Psoas muscle (tissue), 8 donors: Measurements from ENCODE around the gene ANKDD1B. TPM values are rescaled to one million over a fixed set of nuclear protein-coding genes. Genes with fewer than 3 reads are reported as not detected.

Source experiments
- ATAC-seq, 4 donors: fragments of 200-7000 bp; cut with Tn5 transposase; one replicate each; pipeline ENCODE4 v1.9.1; 2020; ENCODE audit warnings: moderate library complexity in 3 of 4, mild to moderate bottlenecking in 2 of 4
- DNase-seq, 2 donors: peaks; one replicate each; pipeline ENCODE4 v3.0.0-alpha.2; 2020
- H3K27ac ChIP-seq: fragments of 200-600 bp; one replicate; pipeline ENCODE4 v1.8.0; 2022
- H3K27me3 ChIP-seq, 3 donors: fragments of 200-600 bp in 1 of 3; one replicate each; pipeline versions ENCODE4 v1.6.1 to v1.8.0; 2013 to 2022; ENCODE audit warnings: low read length in 2 of 3, mild to moderate bottlenecking in 2 of 3, moderate library complexity in 1 of 3; ENCODE audit not compliant: insufficient read depth in 3 of 3
- H3K36me3 ChIP-seq, 2 donors: fragments of 200-600 bp in 1 of 2; one replicate each; pipeline versions ENCODE4 v1.6.1 to v1.8.0; 2013 to 2022; ENCODE audit warnings: low read depth in 1 of 2, mild to moderate bottlenecking in 1 of 2, moderate library complexity in 1 of 2; ENCODE audit not compliant: insufficient read depth in 1 of 2
- H3K4me1 ChIP-seq: fragments of 200-600 bp; one replicate; pipeline ENCODE4 v1.8.0; 2022
- H3K4me3 ChIP-seq: fragments of 200-600 bp; one replicate; pipeline ENCODE4 v1.8.0; 2022; ENCODE audit warnings: mild to moderate bottlenecking
- H3K9me3 ChIP-seq: fragments of 200-600 bp; one replicate; pipeline ENCODE4 v1.8.0; 2022
- CTCF ChIP-seq: fragments of 200-600 bp; IDR thresholded peaks from one replicate; pipeline ENCODE4 v1.8.0; 2022; ENCODE audit warnings: antibody characterized with exemption
- WGBS, 3 donors: extraction: QIAGEN DNeasy Blood & Tissue Kit; methylation state at CpG; one replicate each; pipeline versions ENCODE4 v1.1.6 to v1.1.7; 2013; 5-methylcytosine and 5-hydroxymethylcytosine counted together
- intact Hi-C, 2 donors: fragments of 100-400 bp; cut with DNase I; formaldehyde crosslinking; loops; one replicate each; pipeline versions ENCODE4 v1.11.0 to v1.14.2; 2022
- polyA plus RNA-seq, 3 donors: library from polyadenylated mRNA; stranded (reverse); fragments of 200-250 nt; gene quantifications; one replicate each; pipeline ENCODE4 v1.2.3, GENCODE V29; 2013
- total RNA-seq, 4 donors: library from RNA; stranded (reverse); fragmentation: NEBNext Ultra II Directional in 2 of 4; extraction: Animal tissue kit (Norgen Biotek cat#: 25700) in 2 of 4; gene quantifications; one replicate each; pipeline versions ENCODE4 v1.2.1 to v1.2.4, GENCODE V29; 2021 to 2023
- donor health status: healthy with polysubstance abuse.
- donor health status: DM: no; HTN: no; CAD: no; lungs with moderate emphysema.
- donor health status: Bipolar disorder and iron deficiency.
- donor health status: healthy.
- donor health status: DM: yes; HTN: yes; CAD: no.
- donor health status: DM: no; HTN: no; CAD: no.
- donor health status: DM: no; HTN: no; CAD: no.
- donor health status: DM: yes; HTN: yes; CAD: no.

The ANKDD1B gene
- total and polyA plus RNA-seq, 7 donors, result 0.09 to 0.26 (median 0.14) TPM; not detected in 4

GRCh38 chr5:75626959-75627358 is 15.7 kb downstream of the ANKDD1B start:
- no peaks in the 10 kb centered on the region for H3K27me3 ChIP-seq
- TF ChIP-seq CTCF, result no peak
- DNase-seq, result no peak
- no peak overlapping the region for H3K27ac ChIP-seq
- H3K4me1 ChIP-seq, result no peaks in the 10 kb centered on the region
- H3K36me3 ChIP-seq, result no peaks in the 10 kb centered on the region
- ATAC-seq, result no peak
- intact Hi-C loops, result no loop called here
- H3K9me3 ChIP-seq, result no peaks in the 10 kb centered on the region
- no peak overlapping the region for H3K4me3 ChIP-seq

DNA sequence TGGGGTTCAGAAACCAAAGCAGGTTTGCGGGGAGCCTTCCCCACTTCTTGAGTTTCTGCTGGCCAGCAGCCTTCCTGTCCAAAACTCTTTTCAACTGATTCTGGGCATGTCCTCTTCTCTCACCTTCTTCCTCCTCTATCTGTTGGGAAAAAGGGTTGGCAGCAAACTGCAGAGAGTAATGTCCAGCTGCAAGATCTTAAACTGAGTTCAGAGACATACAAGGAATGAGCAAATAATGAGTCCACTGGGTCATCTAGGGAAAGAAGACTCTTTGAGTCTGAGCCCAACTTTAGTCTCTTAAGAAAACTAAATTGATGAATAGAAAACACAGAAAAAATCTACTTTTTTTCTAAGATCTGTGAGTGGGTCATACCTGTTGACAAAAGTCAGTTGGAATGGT is 16.5 kb downstream of the ANKDD1B start:
- H3K27me3 ChIP-seq, result no peaks in the 10 kb centered on the region
- H3K36me3 ChIP-seq, result no peaks in the 10 kb centered on the region
- H3K4me3 ChIP-seq, result no peak overlapping the region
- intact Hi-C loops, result no loop called here
- no peak for TF ChIP-seq CTCF
- no peak for DNase-seq
- no peak for ATAC-seq
- WGBS, 3 donors, result 82 to 94% (median 86%) methylated on average over 1 of the region's 1 CpG
- no peaks in the 10 kb centered on the region for H3K9me3 ChIP-seq
- no peaks in the 10 kb centered on the region for H3K4me1 ChIP-seq
- no peak overlapping the region for H3K27ac ChIP-seq

DNA sequence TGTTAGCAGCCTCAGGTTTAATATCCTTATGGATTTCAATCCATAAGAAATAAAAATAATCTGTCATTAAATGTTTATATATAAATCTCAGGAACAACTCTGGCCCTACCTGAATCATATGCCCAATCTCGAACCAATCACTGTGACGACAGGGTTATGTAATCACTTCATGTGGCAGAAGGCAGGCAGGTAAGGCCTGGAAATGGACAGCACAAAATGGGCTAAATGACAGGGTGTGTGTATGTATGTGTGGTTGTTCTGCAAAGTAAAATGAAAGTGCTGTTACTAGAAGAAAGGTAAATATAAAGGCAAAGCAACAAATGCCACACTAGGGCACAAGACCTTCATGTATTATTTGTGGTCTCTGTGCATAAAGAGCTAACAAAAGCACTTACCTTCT is 19.6 kb downstream of the ANKDD1B start:
- no peak for ATAC-seq
- DNase-seq, result no peak
- Histone ChIP-seq H3K36me3 (no peaks in the 10 kb centered on the region), H3K4me1 (no peaks in the 10 kb centered on the region), H3K9me3 (no peaks in the 10 kb centered on the region), H3K27me3 (no peaks in the 10 kb centered on the region), H3K27ac (no peak overlapping the region), H3K4me3 (no peak overlapping the region)
- 88 to 95% (median 95%) methylated on average over 2 of the region's 2 CpGs for WGBS, 3 donors
- intact Hi-C loops, result no loop called here
- no peak for TF ChIP-seq CTCF

DNA sequence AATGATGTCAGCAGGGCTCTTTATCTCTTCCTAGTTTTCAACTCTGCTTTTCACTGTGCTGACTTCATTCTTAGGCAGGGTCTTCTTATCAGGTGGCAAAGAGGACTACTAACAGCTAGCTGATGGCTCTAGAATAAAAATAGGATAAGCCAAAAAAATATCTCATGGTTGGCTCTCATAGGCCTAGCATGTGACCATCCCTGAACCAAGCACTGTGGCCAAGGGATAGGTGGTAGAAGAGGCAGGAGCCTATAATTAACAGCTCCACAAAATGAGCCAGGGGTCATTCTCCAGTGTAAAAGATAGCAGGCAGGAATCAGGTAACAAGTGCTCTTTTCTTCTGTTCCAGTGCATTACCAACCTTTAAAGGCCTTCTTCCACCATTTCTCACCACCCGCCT is 21.1 kb downstream of the ANKDD1B start:
- Histone ChIP-seq H3K27me3 (no peaks in the 10 kb centered on the region), H3K4me1 (no peaks in the 10 kb centered on the region), H3K36me3 (no peaks in the 10 kb centered on the region), H3K4me3 (no peak overlapping the region), H3K9me3 (no peaks in the 10 kb centered on the region), H3K27ac (no peak overlapping the region)
- ATAC-seq (no peak), DNase-seq (no peak)
- 93 to 97% (median 94%) methylated on average over 1 of the region's 1 CpG for WGBS, 3 donors
- intact Hi-C loops, result no loop called here
- no peak for TF ChIP-seq CTCF

GRCh38 chr5:75637949-75638348 is 26.7 kb downstream of the ANKDD1B start:
- Histone ChIP-seq H3K27me3 (no peaks in the 10 kb centered on the region), H3K36me3 (no peaks in the 10 kb centered on the region), H3K4me3 (no peak overlapping the region), H3K27ac (no peak overlapping the region), H3K4me1 (no peaks in the 10 kb centered on the region), H3K9me3 (peaks cover 9% of the 10 kb centered on the region)
- WGBS, 3 donors, result 32 to 56% (median 40%) methylated on average over 1 of the region's 1 CpG
- DNase-seq (no peak), ATAC-seq (no peak)
- TF ChIP-seq CTCF, result no peak
- intact Hi-C loops, result no loop called here
